ENCODE data around the gene THAP2. TPM values are rescaled to one million over a fixed set of nuclear protein-coding genes. Genes with fewer than 3 reads are reported as not detected.
A peak's percentile ranks its signal among the peaks of the same experiment; 100 is the strongest.
"Not testable (repeated sequence)": the region's sequence is repeated elsewhere in the genome, so short reads cannot be mapped to it uniquely, and the experiment has no call there.

Gene THAP2
- total RNA-seq, 4 donors from 2014 or later = 2.8 to 3.5 (median 3.3) TPM; not detected in 1

- no peaks in the 10 kb centered on the region for H3K9me3 ChIP-seq
- no peaks in the 10 kb centered on the region for H3K27me3 ChIP-seq
- H3K36me3 ChIP-seq = peaks cover 0 to 34% (median 8%) of the 10 kb centered on the region in 4 donors
- intact Hi-C loops (cut with DNase I; ENCODE audit: low total_unique reads) (no loop called here), in situ Hi-C loops (cut with MboI; ENCODE audit: low pct_ligation_motif_present in 1 of 4, low pct_unique_long_range_greater_than_20kb in 1 of 4, low sequenced_read_pairs in 3 of 4) (no loop called here)
- DNase-seq = no peak
- H3K4me3 ChIP-seq = no peak overlapping the region
- H3K4me1 ChIP-seq = peaks cover 0 to 51% (median 22%) of the 10 kb centered on the region in 4 donors
- peak overlapping the region; percentile 73 to 98 (median 88) for H3K27ac ChIP-seq
- WGBS, 2 donors (ENCODE audit: low coverage in 1 of 2) = 56 to 70% methylated on average over 1 of the region's 1 CpG
- TF ChIP-seq CTCF (IDR thresholded peaks at IDR 0.05) (no peak), POLR2A (IDR thresholded peaks at IDR 0.05) (no peak), POLR2AphosphoS5 (IDR thresholded peaks at IDR 0.05) (no peak), EP300 (IDR thresholded peaks at IDR 0.05; ENCODE audit: low read depth) (no peak)
Measured at GRCh38 chr12:71695782-71696181, 31.7 kb downstream of the THAP2 start.

- peaks cover 0 to 49% (median 6%) of the 10 kb centered on the region in 4 donors for H3K36me3 ChIP-seq
- H3K4me3 ChIP-seq; H3K27ac ChIP-seq; H3K9me3 ChIP-seq; in situ Hi-C loops (cut with MboI; ENCODE audit: low pct_ligation_motif_present in 1 of 4, low pct_unique_long_range_greater_than_20kb in 1 of 4, low sequenced_read_pairs in 3 of 4); DNase-seq; intact Hi-C loops (cut with DNase I; ENCODE audit: low total_unique reads); H3K27me3 ChIP-seq; H3K4me1 ChIP-seq: not testable (repeated sequence)
- 95% methylated on average over 8 of the region's 8 CpGs; no CpG with 5 or more reads in 1 of the 2 donors for WGBS, 2 donors (ENCODE audit: low coverage in 1 of 2)
Measured at GRCh38 chr12:71702181-71702580, 38.1 kb downstream of the THAP2 start.

- Histone ChIP-seq H3K27ac (no peak overlapping the region), H3K36me3 (peaks cover 0 to 46% (median 4%) of the 10 kb centered on the region in 4 donors), H3K9me3 (no peaks in the 10 kb centered on the region), H3K4me3 (no peak overlapping the region), H3K4me1 (no peaks in the 10 kb centered on the region), H3K27me3 (no peaks in the 10 kb centered on the region)
- no peak for DNase-seq
- 98 to 100% methylated on average over 2 to 5 of the region's 5 CpGs for WGBS, 2 donors (ENCODE audit: low coverage in 1 of 2)
- intact Hi-C loops (cut with DNase I; ENCODE audit: low total_unique reads) = no loop called here
- TF ChIP-seq CTCF (IDR thresholded peaks at IDR 0.05) = no peak
- no peak for TF ChIP-seq POLR2AphosphoS5 (IDR thresholded peaks at IDR 0.05)
- TF ChIP-seq POLR2A (IDR thresholded peaks at IDR 0.05) = no peak
- no peak for TF ChIP-seq EP300 (IDR thresholded peaks at IDR 0.05; ENCODE audit: low read depth)
- in situ Hi-C loops (cut with MboI; ENCODE audit: low pct_ligation_motif_present in 1 of 4, low pct_unique_long_range_greater_than_20kb in 1 of 4, low sequenced_read_pairs in 3 of 4) = no loop called here
Measured at GRCh38 chr12:71702590-71702989, 38.5 kb downstream of the THAP2 start.

GRCh38 chr12:71703206-71703605 is 39.1 kb downstream of the THAP2 start:
- peaks cover 0 to 40% (median 3%) of the 10 kb centered on the region in 4 donors for H3K36me3 ChIP-seq
- 50 to 79% methylated on average over 2 of the region's 2 CpGs for WGBS, 2 donors (ENCODE audit: low coverage in 1 of 2)
- no peaks in the 10 kb centered on the region for H3K27me3 ChIP-seq
- H3K4me1 ChIP-seq = no peaks in the 10 kb centered on the region
- intact Hi-C loops (cut with DNase I; ENCODE audit: low total_unique reads) (no loop called here), in situ Hi-C loops (cut with MboI; ENCODE audit: low pct_ligation_motif_present in 1 of 4, low pct_unique_long_range_greater_than_20kb in 1 of 4, low sequenced_read_pairs in 3 of 4) (no loop called here)
- no peak for DNase-seq
- H3K9me3 ChIP-seq = no peaks in the 10 kb centered on the region
- TF ChIP-seq CTCF (IDR thresholded peaks at IDR 0.05) (no peak), EP300 (IDR thresholded peaks at IDR 0.05; ENCODE audit: low read depth) (no peak), POLR2AphosphoS5 (IDR thresholded peaks at IDR 0.05) (no peak), POLR2A (IDR thresholded peaks at IDR 0.05) (no peak)
- no peak overlapping the region for H3K4me3 ChIP-seq
- H3K27ac ChIP-seq = no peak overlapping the region

GRCh38 chr12:71704920-71705319 is 40.8 kb downstream of the THAP2 start:
- Histone ChIP-seq H3K4me1 (no peaks in the 10 kb centered on the region), H3K27me3 (no peaks in the 10 kb centered on the region), H3K27ac (no peak overlapping the region), H3K9me3 (no peaks in the 10 kb centered on the region), H3K4me3 (no peak overlapping the region), H3K36me3 (peaks cover 0 to 28% (median 0%) of the 10 kb centered on the region in 4 donors)
- TF ChIP-seq CTCF (IDR thresholded peaks at IDR 0.05) (no peak), POLR2A (IDR thresholded peaks at IDR 0.05) (no peak), POLR2AphosphoS5 (IDR thresholded peaks at IDR 0.05) (no peak), EP300 (IDR thresholded peaks at IDR 0.05; ENCODE audit: low read depth) (no peak)
- intact Hi-C loops (cut with DNase I; ENCODE audit: low total_unique reads) (no loop called here), in situ Hi-C loops (cut with MboI; ENCODE audit: low pct_ligation_motif_present in 1 of 4, low pct_unique_long_range_greater_than_20kb in 1 of 4, low sequenced_read_pairs in 3 of 4) (no loop called here)
- 75 to 79% methylated on average over 2 of the region's 2 CpGs for WGBS, 2 donors (ENCODE audit: low coverage in 1 of 2)
- DNase-seq = no peak

Data from transverse colon (tissue), 4 donors.